OCI-LY7 (cell line): ENCODE results near the gene SIRPG. TPM values are rescaled to one million over a fixed set of nuclear protein-coding genes. Genes with fewer than 3 reads are reported as not detected.

Experiments used
- BruUV-seq: library from RNA; stranded (reverse); fragments of 400-500 nt; replicated peaks from 2 replicates; lab custom pipeline; 2021; lab: Mats Ljungman, UMichigan
- CTCF ChIA-PET: fragments of 300-600 bp; sonication (Branson Sonifier 250); formaldehyde crosslinking; loops from one replicate; lab custom pipeline; 2022; ENCODE audit warnings: antibody characterized with exemption; ENCODE audit not compliant: unreplicated experiment; lab: Charles Lee
- POLR2A ChIA-PET: fragments of 300-600 bp; sonication (Branson Sonifier 250); formaldehyde crosslinking; loops from one replicate; lab custom pipeline; 2022; ENCODE audit warnings: antibody characterized with exemption; lab: Charles Lee
- DNase-seq: peaks from one replicate; pipeline ENCODE4 v3.0.0-alpha.2; 2015; ENCODE audit warnings: low spot score
- H2AFZ ChIP-seq: fragments of 200-600 bp; sonication (generic), shearing (Covaris generic); 2 replicates; pipeline ENCODE4 v1.6.1; 2014; ENCODE audit warnings: mild to moderate bottlenecking, antibody characterized with exemption, low read length, moderate library complexity
- H3K27ac ChIP-seq: fragments of 200-600 bp; sonication (generic); 2 replicates; pipeline ENCODE4 v1.5.1; 2014; ENCODE audit warnings: mixed run types, low read depth, mild to moderate bottlenecking, moderate library complexity, low read length, inconsistent platforms; ENCODE audit not compliant: poor library complexity, severe bottlenecking
- H3K36me3 ChIP-seq: fragments of 200-600 bp; sonication (generic); 2 replicates; pipeline ENCODE4 v1.6.1; 2014; ENCODE audit warnings: mild to moderate bottlenecking, antibody characterized with exemption, low read length, moderate library complexity, mixed read lengths; ENCODE audit not compliant: insufficient read depth
- H3K4me1 ChIP-seq: fragments of 200-600 bp; sonication (generic); 2 replicates; pipeline ENCODE4 v1.5.1; 2014; ENCODE audit warnings: mild to moderate bottlenecking, low read length; ENCODE audit not compliant: insufficient read depth, poor library complexity, severe bottlenecking
- H3K4me2 ChIP-seq: fragments of 200-600 bp; sonication (generic); 2 replicates; pipeline ENCODE4 v1.6.1; 2014; ENCODE audit warnings: mild to moderate bottlenecking, low read length
- H3K4me3 ChIP-seq: fragments of 200-600 bp; sonication (generic); 2 replicates; pipeline ENCODE4 v1.5.1; 2014; ENCODE audit warnings: mild to moderate bottlenecking, low read depth, low read length; ENCODE audit not compliant: poor library complexity, severe bottlenecking
- H3K79me2 ChIP-seq: fragments of 200-600 bp; sonication (generic); 2 replicates; pipeline ENCODE4 v1.6.1; 2016; ENCODE audit warnings: low read depth, mild to moderate bottlenecking, low read length, moderate library complexity, mixed read lengths; ENCODE audit not compliant: insufficient read depth
- H3K9me2 ChIP-seq: fragments of 200-600 bp; sonication (generic); 2 replicates; pipeline ENCODE4 v1.6.1; 2016; ENCODE audit warnings: mild to moderate bottlenecking, low read length, mixed read lengths; ENCODE audit not compliant: insufficient read depth
- H3K9me3 ChIP-seq: fragments of 200-600 bp; sonication (generic); 2 replicates; pipeline ENCODE4 v1.6.1; 2014; ENCODE audit warnings: mild to moderate bottlenecking, mixed run types, low read length, mixed read lengths
- H4K20me1 ChIP-seq: fragments of 200-600 bp; sonication (generic); 2 replicates; pipeline ENCODE4 v1.6.1; 2014; ENCODE audit warnings: mild to moderate bottlenecking, antibody characterized with exemption, low read length, moderate library complexity, mixed read lengths; ENCODE audit not compliant: insufficient read depth
- EZH2phosphoT487 ChIP-seq: fragments of 200-600 bp; sonication (generic); IDR thresholded peaks from 2 replicates; pipeline ENCODE4 v1.6.1; 2018; ENCODE audit warnings: low read depth, borderline replicate concordance, mild to moderate bottlenecking, mixed run types, antibody characterized with exemption, low read length, moderate library complexity, mixed read lengths
- intact Hi-C: fragments of 100-400 bp; cut with micrococcal nuclease; formaldehyde crosslinking; loops from one replicate; pipeline ENCODE4 v1.10.0; 2022; ENCODE audit not compliant: unreplicated experiment
- total RNA-seq, 2 experiments: library from RNA; depleted of rRNA in 1 of 2; stranded (reverse); fragments of >200 nt in 1 of 2; shearing (Covaris generic) in 1 of 2; gene quantifications; 2 replicates each; pipeline ENCODE4 v1.2.3, GENCODE V29; 2014 to 2022
- TF ChIP-seq, protein P1 (sequence below): fragments of 200-600 bp; sonication (generic); conservative IDR thresholded peaks from 2 replicates; pipeline ENCODE4 v1.5.1; 2014; ENCODE audit warnings: mild to moderate bottlenecking, antibody characterized with exemption, low read length, moderate library complexity, mixed read lengths

The SIRPG gene
- total RNA-seq, 2 experiments from 2014 or later: not detected

DNA sequence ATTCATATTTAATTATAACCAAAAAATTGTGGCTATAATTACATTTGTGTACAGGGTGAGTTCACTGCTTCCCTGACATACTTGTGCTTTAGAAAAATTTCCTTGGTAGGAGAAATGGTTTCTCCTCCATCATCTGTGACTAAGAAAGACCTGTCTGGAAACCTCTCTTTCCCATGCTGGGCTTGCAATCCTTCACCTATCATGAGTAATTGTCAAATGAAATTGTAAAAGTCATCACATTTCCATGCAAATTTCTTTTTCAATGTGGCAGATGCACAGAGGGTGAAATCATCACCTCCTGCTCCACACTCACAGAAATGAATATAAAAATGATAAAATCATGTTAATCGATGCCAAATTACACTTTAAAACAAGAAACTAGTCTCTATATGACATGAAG, 36.3 kb downstream of the SIRPG start:
- POLR2A ChIA-PET: interaction anchor here (0.7 kb wide), 1 partner anchor 110 kb away, joined by 3 read pairs; no protein-coding TSS in a partner anchor
- no TSS peak for BruUV-seq

GRCh38 chr20:1619861-1620444, 37.6 kb downstream of the SIRPG start, which contains the start of gene SIRPB1:
TSS of gene SIRPB1 (minus strand) at chr20:1620009. CDS start at chr20:1619944, 65 bp downstream.
- Histone ChIP-seq H3K27ac (no peak within 1 kb of the TSS), H3K4me2 (no peak within 1 kb of the TSS), H3K9me3 (no peaks in the 10 kb centered on the region), H3K4me3 (no peak within 1 kb of the TSS), H3K4me1 (no peaks in the 10 kb centered on the region), H3K79me2 (no peaks in the 10 kb centered on the region), H3K9me2 (no peaks in the 10 kb centered on the region), H2AFZ (no peak within 1 kb of the TSS), H3K36me3 (no peaks in the 10 kb centered on the region), H4K20me1 (no peaks in the 10 kb centered on the region)
- BruUV-seq: no TSS peak
- DNase-seq: no peak
- POLR2A ChIA-PET: no interaction called here
- CTCF ChIA-PET: no interaction called here
- intact Hi-C loops: no loop called here
- TF ChIP-seq EZH2phosphoT487: no peak
- TF ChIP-seq, protein P1, sequence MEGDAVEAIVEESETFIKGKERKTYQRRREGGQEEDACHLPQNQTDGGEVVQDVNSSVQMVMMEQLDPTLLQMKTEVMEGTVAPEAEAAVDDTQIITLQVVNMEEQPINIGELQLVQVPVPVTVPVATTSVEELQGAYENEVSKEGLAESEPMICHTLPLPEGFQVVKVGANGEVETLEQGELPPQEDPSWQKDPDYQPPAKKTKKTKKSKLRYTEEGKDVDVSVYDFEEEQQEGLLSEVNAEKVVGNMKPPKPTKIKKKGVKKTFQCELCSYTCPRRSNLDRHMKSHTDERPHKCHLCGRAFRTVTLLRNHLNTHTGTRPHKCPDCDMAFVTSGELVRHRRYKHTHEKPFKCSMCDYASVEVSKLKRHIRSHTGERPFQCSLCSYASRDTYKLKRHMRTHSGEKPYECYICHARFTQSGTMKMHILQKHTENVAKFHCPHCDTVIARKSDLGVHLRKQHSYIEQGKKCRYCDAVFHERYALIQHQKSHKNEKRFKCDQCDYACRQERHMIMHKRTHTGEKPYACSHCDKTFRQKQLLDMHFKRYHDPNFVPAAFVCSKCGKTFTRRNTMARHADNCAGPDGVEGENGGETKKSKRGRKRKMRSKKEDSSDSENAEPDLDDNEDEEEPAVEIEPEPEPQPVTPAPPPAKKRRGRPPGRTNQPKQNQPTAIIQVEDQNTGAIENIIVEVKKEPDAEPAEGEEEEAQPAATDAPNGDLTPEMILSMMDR: no peak

More for the DNA sequence above, 36.3 kb downstream of the SIRPG start:
- Histone ChIP-seq H3K9me2 (no peaks in the 10 kb centered on the region), H3K27ac (no peak overlapping the region), H2AFZ (no peak overlapping the region), H3K4me2 (no peak overlapping the region), H3K9me3 (no peaks in the 10 kb centered on the region), H3K79me2 (no peaks in the 10 kb centered on the region), H3K4me3 (no peak overlapping the region), H3K36me3 (no peaks in the 10 kb centered on the region), H4K20me1 (no peaks in the 10 kb centered on the region), H3K4me1 (no peaks in the 10 kb centered on the region)
- CTCF ChIA-PET: no interaction called here
- intact Hi-C loops: no loop called here
- no peak for TF ChIP-seq EZH2phosphoT487
- TF ChIP-seq, protein P1: no peak
- DNase-seq: no peak

DNA sequence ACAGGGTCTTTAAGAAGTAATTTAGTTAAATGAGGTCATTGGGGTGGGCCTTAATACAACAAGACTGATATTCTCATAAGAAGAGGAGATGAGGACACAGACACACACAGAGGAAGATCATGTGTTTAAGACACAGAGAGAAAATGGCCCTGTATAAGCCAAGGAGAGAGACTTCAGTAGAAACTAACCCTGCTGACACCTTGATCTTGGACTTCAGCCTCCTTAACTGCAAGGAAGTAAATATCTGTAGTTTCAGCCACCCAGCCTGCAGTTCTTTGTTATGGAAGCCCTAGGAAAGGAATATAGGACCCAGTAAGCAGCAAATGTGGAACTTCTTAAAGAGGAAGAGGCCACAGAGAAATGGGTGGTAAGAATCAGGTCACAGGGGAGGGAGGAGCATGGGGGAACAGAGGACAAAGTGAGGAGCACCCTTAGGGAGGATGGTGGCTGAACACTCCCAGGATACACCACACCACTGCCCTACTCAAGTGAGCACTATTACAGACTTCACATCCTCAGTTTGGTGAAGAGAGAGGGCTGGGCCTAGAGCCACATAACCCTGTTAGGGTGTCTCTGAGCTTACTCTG, 38.5 kb downstream of the SIRPG start:
- Histone ChIP-seq H2AFZ (no peak overlapping the region), H4K20me1 (no peaks in the 10 kb centered on the region), H3K36me3 (no peaks in the 10 kb centered on the region), H3K9me3 (no peaks in the 10 kb centered on the region), H3K27ac (no peak overlapping the region), H3K4me1 (no peaks in the 10 kb centered on the region), H3K79me2 (no peaks in the 10 kb centered on the region), H3K4me3 (no peak overlapping the region), H3K4me2 (no peak overlapping the region), H3K9me2 (no peaks in the 10 kb centered on the region)
- DNase-seq: no peak
- ChIA-PET CTCF (no interaction called here), POLR2A (no interaction called here)
- TF ChIP-seq, protein P1: no peak
- TF ChIP-seq EZH2phosphoT487: no peak
- intact Hi-C loops: no loop called here
- no TSS peak for BruUV-seq
